AG04450 (cell line): Measurements from ENCODE around the gene SHANK3. TPM values are rescaled to one million over a fixed set of nuclear protein-coding genes. Genes with fewer than 3 reads are reported as not detected.
A peak's percentile ranks its signal among the peaks of the same experiment; 100 is the strongest.

Source experiments
- CTCF ChIA-PET: fragments of 300-600, 350-600 bp; formaldehyde crosslinking; extraction: SDS; loops from one replicate; lab custom pipeline; 2022; ENCODE audit warnings: antibody characterized with exemption, inconsistent platforms; lab: Charles Lee
- POLR2A ChIA-PET: fragments of 350-600 bp; formaldehyde crosslinking; extraction: SDS; loops from one replicate; lab custom pipeline; 2021; ENCODE audit warnings: antibody characterized with exemption, inconsistent platforms; lab: Yijun Ruan, JAX
- DNase-seq: peaks from one replicate; pipeline ENCODE4 v3.0.0-alpha.2; 2011; ENCODE audit warnings: low read depth, low spot score
- H3K27ac ChIP-seq: one replicate; pipeline ENCODE4 v1.5.1; 2012; ENCODE audit warnings: low read depth, low read length, control low read depth
- H3K27me3 ChIP-seq: one replicate; pipeline ENCODE4 v1.6.0; 2012; ENCODE audit warnings: low read length; ENCODE audit not compliant: control insufficient read depth, insufficient read depth
- H3K4me3 ChIP-seq: 2 replicates; pipeline ENCODE4 v1.5.1; 2011; ENCODE audit warnings: mild to moderate bottlenecking, low read depth, low read length, control low read depth
- H3K9me3 ChIP-seq: 2 replicates; pipeline ENCODE4 v1.5.1; 2012; ENCODE audit warnings: low read length; ENCODE audit not compliant: control insufficient read depth, insufficient read depth
- polyA plus RNA-seq: library from polyadenylated mRNA; depleted of rRNA; stranded (reverse); fragments of >200 nt; gene quantifications from 2 replicates; pipeline ENCODE4 v1.2.3, GENCODE V29; 2011
- TF ChIP-seq, protein P1 (sequence below): IDR thresholded peaks from 2 replicates; pipeline ENCODE4 v1.5.1; 2011; ENCODE audit warnings: low read depth, low read length, control low read depth, inconsistent platforms

SHANK3 gene
- polyA plus RNA-seq, 1 experiment = 0.47 TPM

- TF ChIP-seq, protein P1, sequence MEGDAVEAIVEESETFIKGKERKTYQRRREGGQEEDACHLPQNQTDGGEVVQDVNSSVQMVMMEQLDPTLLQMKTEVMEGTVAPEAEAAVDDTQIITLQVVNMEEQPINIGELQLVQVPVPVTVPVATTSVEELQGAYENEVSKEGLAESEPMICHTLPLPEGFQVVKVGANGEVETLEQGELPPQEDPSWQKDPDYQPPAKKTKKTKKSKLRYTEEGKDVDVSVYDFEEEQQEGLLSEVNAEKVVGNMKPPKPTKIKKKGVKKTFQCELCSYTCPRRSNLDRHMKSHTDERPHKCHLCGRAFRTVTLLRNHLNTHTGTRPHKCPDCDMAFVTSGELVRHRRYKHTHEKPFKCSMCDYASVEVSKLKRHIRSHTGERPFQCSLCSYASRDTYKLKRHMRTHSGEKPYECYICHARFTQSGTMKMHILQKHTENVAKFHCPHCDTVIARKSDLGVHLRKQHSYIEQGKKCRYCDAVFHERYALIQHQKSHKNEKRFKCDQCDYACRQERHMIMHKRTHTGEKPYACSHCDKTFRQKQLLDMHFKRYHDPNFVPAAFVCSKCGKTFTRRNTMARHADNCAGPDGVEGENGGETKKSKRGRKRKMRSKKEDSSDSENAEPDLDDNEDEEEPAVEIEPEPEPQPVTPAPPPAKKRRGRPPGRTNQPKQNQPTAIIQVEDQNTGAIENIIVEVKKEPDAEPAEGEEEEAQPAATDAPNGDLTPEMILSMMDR = no peak
- Histone ChIP-seq H3K9me3 (0 out of 2 replicates have a peak, but pooled peaks cover 7% of the 10 kb centered on the region), H3K27ac (no peak overlapping the region), H3K27me3 (peaks cover 5% of the 10 kb centered on the region), H3K4me3 (no peak overlapping the region)
- DNase-seq = no peak
- ChIA-PET CTCF (interaction anchor here (1.3 kb wide), 1 partner anchor 11 kb away, joined by 4 read pairs; no protein-coding TSS in a partner anchor), POLR2A (no interaction called here)
Measured at GRCh38 chr22:50684986-50685385, 12.4 kb downstream of the SHANK3 start.

GRCh38 chr22:50686794-50687193, 14.2 kb downstream of the SHANK3 start:
- Histone ChIP-seq H3K27ac (no peak overlapping the region), H3K4me3 (no peak overlapping the region), H3K9me3 (0 out of 2 replicates have a peak, but pooled peaks cover 7% of the 10 kb centered on the region), H3K27me3 (peaks cover 8% of the 10 kb centered on the region)
- TF ChIP-seq, protein P1 = no peak
- no peak for DNase-seq
- ChIA-PET POLR2A (no interaction called here), CTCF (no interaction called here)

GRCh38 chr22:50687829-50688228, 15.2 kb downstream of the SHANK3 start:
- Histone ChIP-seq H3K27ac (no peak overlapping the region), H3K4me3 (no peak overlapping the region), H3K27me3 (peaks cover 8% of the 10 kb centered on the region), H3K9me3 (peaks cover 14% of the 10 kb centered on the region)
- DNase-seq = no peak
- POLR2A ChIA-PET = no interaction called here
- TF ChIP-seq, protein P1 = no peak
- CTCF ChIA-PET = no interaction called here

- H3K27ac ChIP-seq = no peak overlapping the region
- H3K27me3 ChIP-seq = peaks cover 8% of the 10 kb centered on the region
- peaks cover 8% of the 10 kb centered on the region for H3K9me3 ChIP-seq
- TF ChIP-seq, protein P1 = no peak
- DNase-seq = no peak
- ChIA-PET POLR2A (no interaction called here), CTCF (no interaction called here)
- no peak overlapping the region for H3K4me3 ChIP-seq
Measured at GRCh38 chr22:50688448-50688847, 15.8 kb downstream of the SHANK3 start.

DNA sequence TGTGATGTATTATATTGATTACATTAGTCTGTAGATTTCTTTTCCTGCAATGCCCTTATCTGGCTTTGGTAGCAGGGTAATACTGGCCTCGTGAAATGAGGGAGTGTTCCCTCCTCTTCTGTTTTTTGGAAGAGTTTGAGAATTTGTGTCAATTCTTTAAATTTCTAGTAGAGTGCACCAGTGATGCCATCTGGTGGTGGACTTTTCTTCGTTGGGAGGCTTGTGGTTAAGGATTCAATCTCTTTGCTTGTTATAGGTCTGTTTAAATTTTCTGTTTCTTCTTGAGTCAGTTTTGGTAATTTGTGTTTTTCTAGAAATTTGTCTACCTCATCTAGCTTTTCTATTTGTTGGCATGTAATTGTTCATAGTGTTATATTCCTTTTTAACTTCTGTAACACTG, 18.9 kb downstream of the SHANK3 start:
- no peak for DNase-seq
- H3K27ac ChIP-seq = no peak overlapping the region
- TF ChIP-seq, protein P1 = peak; percentile 59
- H3K9me3 ChIP-seq = peaks cover 8% of the 10 kb centered on the region
- ChIA-PET CTCF (interaction anchor here (0.6 to 2.4 kb wide), 7 partner anchors 44 to 128 kb away, joined by 3 to 10 read pairs (median 3); partner anchors contain the start of gene ARSA), POLR2A (no interaction called here)
- H3K4me3 ChIP-seq = no peak overlapping the region
- peaks cover 23% of the 10 kb centered on the region for H3K27me3 ChIP-seq
